Measurements from ENCODE around the gene CANX.
A peak's percentile ranks its signal among the peaks of the same experiment; 100 is the strongest.
"Not testable (repeated sequence)": the region's sequence is repeated elsewhere in the genome, so short reads cannot be mapped to it uniquely, and the experiment has no call there.

The CANX gene

GRCh38 chr5:179680014-179680779 lies 18.6 kb upstream of the CANX start:
- no peak overlapping the region for H3K9ac ChIP-seq (ENCODE audit: low read length)
- no peaks in the 10 kb centered on the region for H3K36me3 ChIP-seq (ENCODE audit: control insufficient read depth, insufficient read depth, low read length)
- H3K27me3 ChIP-seq (ENCODE audit: control insufficient read depth, insufficient read depth, low read length) = no peaks in the 10 kb centered on the region
- no peak overlapping the region for H3K4me3 ChIP-seq (ENCODE audit: low read length)
- H3K4me1 ChIP-seq (ENCODE audit: control insufficient read depth, insufficient read depth, low read length) = peaks cover 22% of the 10 kb centered on the region
- no peaks in the 10 kb centered on the region for H3K9me3 ChIP-seq (ENCODE audit: control insufficient read depth, low read length)

- Histone ChIP-seq H3K9ac (ENCODE audit: low read length) (no peak within 1 kb of the TSS), H3K27me3 (ENCODE audit: control insufficient read depth, insufficient read depth, low read length) (no peaks in the 10 kb centered on the region), H3K4me1 (ENCODE audit: control insufficient read depth, insufficient read depth, low read length) (peaks cover 22% of the 10 kb centered on the region), H3K4me3 (ENCODE audit: low read length) (no peak within 1 kb of the TSS), H3K36me3 (ENCODE audit: control insufficient read depth, insufficient read depth, low read length) (no peaks in the 10 kb centered on the region), H3K9me3 (ENCODE audit: control insufficient read depth, low read length) (no peaks in the 10 kb centered on the region)
These were observed 17.9 kb upstream of the CANX start, which contains the start of gene CBY3 for GRCh38 chr5:179680780-179681401. TSS of gene CBY3 (minus strand) at chr5:179681034. CDS start at chr5:179680918, 116 bp downstream.

GRCh38 chr5:179689212-179689611 lies 9.6 kb upstream of the CANX start:
- not testable (repeated sequence) for H3K27me3 ChIP-seq (ENCODE audit: control insufficient read depth, insufficient read depth, low read length); H3K36me3 ChIP-seq (ENCODE audit: control insufficient read depth, insufficient read depth, low read length); H3K4me1 ChIP-seq (ENCODE audit: control insufficient read depth, insufficient read depth, low read length); H3K4me3 ChIP-seq (ENCODE audit: low read length); H3K9ac ChIP-seq (ENCODE audit: low read length); H3K9me3 ChIP-seq (ENCODE audit: control insufficient read depth, low read length)

- no peaks in the 10 kb centered on the region for H3K27me3 ChIP-seq (ENCODE audit: control insufficient read depth, insufficient read depth, low read length)
- no peaks in the 10 kb centered on the region for H3K9me3 ChIP-seq (ENCODE audit: control insufficient read depth, low read length)
- H3K36me3 ChIP-seq (ENCODE audit: control insufficient read depth, insufficient read depth, low read length) = no peaks in the 10 kb centered on the region
- no peak overlapping the region for H3K4me3 ChIP-seq (ENCODE audit: low read length)
- peaks cover 9% of the 10 kb centered on the region for H3K4me1 ChIP-seq (ENCODE audit: control insufficient read depth, insufficient read depth, low read length)
- H3K9ac ChIP-seq (ENCODE audit: low read length) = no peak overlapping the region
These were observed 4.2 kb upstream of the CANX start for GRCh38 chr5:179694561-179694960.

- H3K9ac ChIP-seq (ENCODE audit: low read length) = no peak overlapping the region
- no peaks in the 10 kb centered on the region for H3K27me3 ChIP-seq (ENCODE audit: control insufficient read depth, insufficient read depth, low read length)
- H3K9me3 ChIP-seq (ENCODE audit: control insufficient read depth, low read length) = no peaks in the 10 kb centered on the region
- H3K36me3 ChIP-seq (ENCODE audit: control insufficient read depth, insufficient read depth, low read length) = no peaks in the 10 kb centered on the region
- H3K4me1 ChIP-seq (ENCODE audit: control insufficient read depth, insufficient read depth, low read length) = peaks cover 15% of the 10 kb centered on the region
- no peak overlapping the region for H3K4me3 ChIP-seq (ENCODE audit: low read length)
These were observed 2.2 kb upstream of the CANX start for GRCh38 chr5:179696603-179697002.

GRCh38 chr5:179697108-179697507 lies 1.7 kb upstream of the CANX start:
- no peaks in the 10 kb centered on the region for H3K9me3 ChIP-seq (ENCODE audit: control insufficient read depth, low read length)
- H3K9ac ChIP-seq (ENCODE audit: low read length) = peak overlapping the region; percentile 40
- no peaks in the 10 kb centered on the region for H3K27me3 ChIP-seq (ENCODE audit: control insufficient read depth, insufficient read depth, low read length)
- H3K4me3 ChIP-seq (ENCODE audit: low read length) = no peak overlapping the region
- H3K36me3 ChIP-seq (ENCODE audit: control insufficient read depth, insufficient read depth, low read length) = no peaks in the 10 kb centered on the region
- H3K4me1 ChIP-seq (ENCODE audit: control insufficient read depth, insufficient read depth, low read length) = peaks cover 15% of the 10 kb centered on the region

GRCh38 chr5:179697543-179697942 lies 1.2 kb upstream of the CANX start:
- Histone ChIP-seq H3K4me1 (ENCODE audit: control insufficient read depth, insufficient read depth, low read length) (peaks cover 15% of the 10 kb centered on the region), H3K9ac (ENCODE audit: low read length) (peak overlapping the region; percentile 93)
- not testable (repeated sequence) for H3K9me3 ChIP-seq (ENCODE audit: control insufficient read depth, low read length); H3K27me3 ChIP-seq (ENCODE audit: control insufficient read depth, insufficient read depth, low read length); H3K36me3 ChIP-seq (ENCODE audit: control insufficient read depth, insufficient read depth, low read length); H3K4me3 ChIP-seq (ENCODE audit: low read length)

- peak overlapping the region; percentile 77 for H3K4me3 ChIP-seq (ENCODE audit: low read length)
- H3K36me3 ChIP-seq (ENCODE audit: control insufficient read depth, insufficient read depth, low read length) = no peaks in the 10 kb centered on the region
- peaks cover 15% of the 10 kb centered on the region for H3K4me1 ChIP-seq (ENCODE audit: control insufficient read depth, insufficient read depth, low read length)
- peak overlapping the region; percentile 99 for H3K9ac ChIP-seq (ENCODE audit: low read length)
- H3K27me3 ChIP-seq (ENCODE audit: control insufficient read depth, insufficient read depth, low read length) = no peaks in the 10 kb centered on the region
- no peaks in the 10 kb centered on the region for H3K9me3 ChIP-seq (ENCODE audit: control insufficient read depth, low read length)
These were observed 503 bp upstream of the CANX start for GRCh38 chr5:179697993-179698934.

- Histone ChIP-seq H3K9ac (ENCODE audit: low read length) (peak overlapping the region; percentile 99), H3K4me1 (ENCODE audit: control insufficient read depth, insufficient read depth, low read length) (peaks cover 15% of the 10 kb centered on the region), H3K4me3 (ENCODE audit: low read length) (peak overlapping the region; percentile 77), H3K9me3 (ENCODE audit: control insufficient read depth, low read length) (no peaks in the 10 kb centered on the region), H3K27me3 (ENCODE audit: control insufficient read depth, insufficient read depth, low read length) (no peaks in the 10 kb centered on the region), H3K36me3 (ENCODE audit: control insufficient read depth, insufficient read depth, low read length) (no peaks in the 10 kb centered on the region)
These were observed 960 bp downstream of the CANX start for GRCh38 chr5:179699616-179700237.

- no peaks in the 10 kb centered on the region for H3K36me3 ChIP-seq (ENCODE audit: control insufficient read depth, insufficient read depth, low read length)
- H3K27me3 ChIP-seq (ENCODE audit: control insufficient read depth, insufficient read depth, low read length) = no peaks in the 10 kb centered on the region
- peaks cover 15% of the 10 kb centered on the region for H3K4me1 ChIP-seq (ENCODE audit: control insufficient read depth, insufficient read depth, low read length)
- peak overlapping the region; percentile 99 for H3K9ac ChIP-seq (ENCODE audit: low read length)
- no peaks in the 10 kb centered on the region for H3K9me3 ChIP-seq (ENCODE audit: control insufficient read depth, low read length)
- H3K4me3 ChIP-seq (ENCODE audit: low read length) = no peak overlapping the region
These were observed 1.7 kb downstream of the CANX start for GRCh38 chr5:179700401-179700918.

- Histone ChIP-seq H3K27me3 (ENCODE audit: control insufficient read depth, insufficient read depth, low read length) (no peaks in the 10 kb centered on the region), H3K36me3 (ENCODE audit: control insufficient read depth, insufficient read depth, low read length) (peaks cover 17% of the 10 kb centered on the region), H3K4me1 (ENCODE audit: control insufficient read depth, insufficient read depth, low read length) (no peaks in the 10 kb centered on the region)
These were observed 17.5 kb downstream of the CANX start for GRCh38 chr5:179716286-179716685.

More at GRCh38 chr5:179716286-179716685, 17.5 kb downstream of the CANX start:
- H3K9me3 ChIP-seq (ENCODE audit: control insufficient read depth, low read length) = no peaks in the 10 kb centered on the region
- H3K4me3 ChIP-seq (ENCODE audit: low read length) = no peak overlapping the region
- H3K9ac ChIP-seq (ENCODE audit: low read length) = no peak overlapping the region

Data from mucosa of stomach (tissue), 1 donor.